Skin of body (tissue), 1 donor: ENCODE data around the gene BCAS2. TPM values are rescaled to one million over a fixed set of nuclear protein-coding genes. Genes with fewer than 3 reads are reported as not detected.

Experiments
- total RNA-seq: library from RNA; depleted of rRNA; stranded (reverse); fragments of >200 nt; gene quantifications from one replicate; pipeline ENCODE4 v1.2.3, GENCODE V29; 2014

BCAS2 gene
- total RNA-seq, 1 donor from 2014 or later: 30.0 TPM

Other genes with a start within 250 kb of the BCAS2 start
- gene TRIM33, start 70.4 kb downstream of the BCAS2 start, total RNA-seq: 61.4 TPM
- gene DENND2C, start 88.4 kb upstream of the BCAS2 start, total RNA-seq: 14.9 TPM
- 8.2 TPM for gene AMPD1, start 113.9 kb upstream of the BCAS2 start, total RNA-seq
- 36.7 TPM for gene NRAS, start 135.2 kb upstream of the BCAS2 start, total RNA-seq
- 487 TPM for gene CSDE1, start 176.4 kb upstream of the BCAS2 start, total RNA-seq
- 69.0 TPM for gene SIKE1, start 199.1 kb upstream of the BCAS2 start, total RNA-seq